G401.6 (cell line): Measurements from ENCODE around the gene RPS19.
"Not testable (repeated sequence)": the region's sequence is repeated elsewhere in the genome, so short reads cannot be mapped to it uniquely, and the experiment has no call there.

Experiments
- FAIRE-seq: peaks from 2 replicates; lab custom pipeline; 2012; peaks lifted over from hg19 to GRCh38; lab: Jason Lieb, UNC

RPS19 gene

DNA sequence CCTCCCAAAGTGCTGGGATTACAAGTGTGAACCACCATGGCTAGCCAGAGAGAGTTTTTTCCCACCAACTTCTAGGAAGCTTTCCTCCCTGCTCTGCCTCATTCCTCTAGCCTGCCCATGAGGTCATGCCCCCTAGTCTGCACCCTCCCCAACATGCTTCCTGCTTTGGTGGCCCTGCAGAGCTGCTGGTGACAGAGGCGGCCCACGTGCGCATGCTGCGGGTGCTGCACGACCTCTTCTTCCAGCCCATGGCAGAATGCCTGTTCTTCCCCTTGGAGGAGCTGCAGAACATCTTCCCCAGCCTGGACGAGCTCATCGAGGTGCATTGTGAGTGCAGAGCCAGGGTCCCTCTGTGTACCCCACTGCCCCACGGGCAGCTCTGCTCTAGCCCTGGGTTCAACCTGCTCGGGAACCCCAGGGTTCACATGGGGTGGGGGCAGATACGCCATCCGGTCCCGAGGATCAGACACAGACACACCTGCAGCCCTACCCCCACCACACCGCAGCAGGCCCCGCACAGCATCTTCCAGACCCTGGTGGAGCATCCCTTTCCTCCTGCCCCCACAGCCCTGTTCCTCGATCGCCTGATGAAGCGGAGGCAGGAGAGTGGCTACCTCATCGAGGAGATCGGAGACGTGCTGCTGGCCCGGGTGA, 41.8 kb downstream of the RPS19 start:
- no peak for FAIRE-seq

DNA sequence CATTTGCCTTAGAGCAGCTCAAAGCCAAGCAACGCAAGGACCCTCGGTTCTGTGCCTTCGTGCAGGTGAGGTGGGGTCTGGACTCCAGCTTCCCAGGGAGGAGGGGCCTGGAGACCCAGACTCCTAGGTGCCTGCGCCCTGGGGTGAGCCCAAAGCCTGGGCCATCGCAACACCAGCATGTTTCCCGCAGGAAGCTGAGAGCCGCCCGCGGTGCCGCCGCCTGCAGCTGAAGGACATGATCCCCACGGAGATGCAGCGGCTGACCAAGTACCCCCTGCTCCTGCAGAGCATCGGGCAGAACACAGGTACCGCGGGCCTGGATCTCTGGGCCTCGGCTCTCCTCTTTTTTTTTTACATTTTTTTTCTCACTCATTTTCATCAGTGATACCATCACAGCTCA, 42.5 kb downstream of the RPS19 start:
- no peak for FAIRE-seq

DNA sequence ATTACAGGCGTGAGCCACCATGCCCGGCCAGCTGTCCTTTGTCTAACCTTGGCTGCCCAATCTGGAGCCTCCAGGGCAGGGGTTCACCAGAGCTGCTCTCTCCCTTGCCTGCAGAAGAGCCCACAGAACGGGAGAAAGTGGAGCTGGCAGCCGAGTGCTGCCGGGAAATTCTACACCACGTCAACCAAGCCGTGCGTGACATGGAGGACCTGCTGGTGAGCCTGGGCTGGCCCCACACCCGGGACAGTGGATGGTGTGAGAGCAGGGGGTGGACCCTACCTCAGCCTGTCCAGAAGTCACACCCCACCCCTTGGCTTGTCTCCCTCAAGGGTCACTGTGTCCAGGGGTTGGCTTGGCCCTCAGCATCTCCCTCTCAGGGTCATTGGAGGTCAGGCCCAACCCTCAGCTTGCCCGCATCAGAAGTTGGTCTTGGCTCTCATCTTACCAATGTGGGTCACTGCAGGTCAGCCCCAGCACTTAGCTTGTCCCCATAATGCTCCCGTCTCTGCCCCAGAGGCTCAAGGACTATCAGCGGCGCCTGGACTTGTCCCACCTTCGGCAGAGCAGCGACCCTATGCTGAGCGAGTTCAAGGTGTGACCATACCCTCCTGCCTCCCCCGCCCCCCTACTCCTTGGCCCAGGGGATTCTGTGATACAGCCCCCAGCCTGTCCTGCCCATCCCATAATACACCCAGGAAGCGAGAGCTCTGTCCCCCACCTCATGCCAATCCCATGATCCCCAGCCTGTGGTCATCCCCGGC, 43.3 kb downstream of the RPS19 start:
- FAIRE-seq, result no peak

- no peak for FAIRE-seq
Measured at GRCh38 chr19:41904118-41904870, 44.2 kb downstream of the RPS19 start.

DNA sequence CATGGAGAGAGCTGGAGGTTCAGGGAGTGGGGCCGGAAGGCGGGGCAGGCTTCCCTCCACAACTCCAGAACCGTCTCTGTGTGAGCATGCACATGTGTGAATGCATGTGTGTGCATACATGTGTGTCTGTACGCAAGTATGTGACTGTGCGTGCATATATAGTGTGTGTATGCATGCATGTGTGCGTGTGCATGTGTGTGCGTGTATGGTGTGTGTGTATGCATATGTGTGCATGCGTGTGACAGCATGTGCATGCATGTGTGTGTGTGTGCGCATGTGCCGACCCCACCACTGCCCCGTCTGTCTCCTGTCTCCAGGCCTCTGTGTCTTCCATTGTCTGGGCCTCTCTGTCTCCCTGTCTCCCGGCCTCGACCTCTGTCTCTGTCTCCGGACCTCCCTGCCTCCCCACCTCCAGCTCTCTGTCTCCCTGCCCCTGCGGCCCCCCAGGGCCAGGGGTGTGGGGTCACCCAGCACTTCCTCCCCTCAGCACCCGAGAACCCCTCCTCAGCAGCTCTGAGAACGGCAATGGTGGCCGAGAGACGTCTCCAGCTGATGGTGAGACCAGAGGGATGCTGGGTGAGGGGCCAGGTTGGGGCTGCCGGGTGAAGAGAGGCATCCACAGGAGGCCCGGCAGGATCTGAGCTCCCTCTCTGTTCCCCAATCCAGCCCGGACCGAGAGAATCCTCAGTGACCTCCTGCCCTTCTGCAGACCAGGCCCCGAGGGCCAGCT, 45.4 kb downstream of the RPS19 start:
- no peak for FAIRE-seq

GRCh38 chr19:41906271-41906670, 46.2 kb downstream of the RPS19 start:
- FAIRE-seq, result no peak

GRCh38 chr19:41906916-41907680, 47.0 kb downstream of the RPS19 start:
- FAIRE-seq, result no peak

DNA sequence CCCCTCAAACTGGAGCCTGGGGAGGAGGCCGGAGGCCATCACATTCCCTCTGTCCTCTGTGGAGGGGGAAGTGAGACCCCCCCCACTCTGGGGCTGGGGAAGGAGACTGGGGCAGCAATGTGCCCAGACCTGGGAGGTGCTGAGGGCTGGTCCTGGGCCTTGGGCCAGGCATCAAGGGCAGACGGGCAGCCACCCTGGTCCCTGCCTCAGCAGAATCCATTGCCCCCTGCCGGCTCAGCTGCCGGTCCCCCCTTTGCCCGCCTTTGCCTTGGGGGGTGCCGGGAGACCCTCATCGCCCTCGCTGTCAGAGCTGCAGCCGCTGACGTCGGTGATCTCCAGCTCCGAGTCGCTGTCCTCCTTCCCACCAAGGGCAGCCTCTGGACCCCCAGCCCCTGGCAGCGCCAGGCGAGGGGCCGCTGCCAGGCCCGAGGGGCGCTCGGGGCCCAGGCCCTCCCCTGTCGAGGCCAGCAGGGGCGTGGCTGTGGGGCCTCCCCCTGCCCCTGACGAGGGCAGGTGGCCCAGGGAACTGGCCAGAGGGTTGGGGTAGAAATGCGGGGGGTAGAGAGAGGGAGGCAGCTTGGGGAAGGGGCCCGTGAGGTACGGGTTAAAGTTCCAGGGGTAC, 48.0 kb downstream of the RPS19 start:
- no peak for FAIRE-seq

- no peak for FAIRE-seq
Measured at GRCh38 chr19:41908724-41909464, 48.8 kb downstream of the RPS19 start.

DNA sequence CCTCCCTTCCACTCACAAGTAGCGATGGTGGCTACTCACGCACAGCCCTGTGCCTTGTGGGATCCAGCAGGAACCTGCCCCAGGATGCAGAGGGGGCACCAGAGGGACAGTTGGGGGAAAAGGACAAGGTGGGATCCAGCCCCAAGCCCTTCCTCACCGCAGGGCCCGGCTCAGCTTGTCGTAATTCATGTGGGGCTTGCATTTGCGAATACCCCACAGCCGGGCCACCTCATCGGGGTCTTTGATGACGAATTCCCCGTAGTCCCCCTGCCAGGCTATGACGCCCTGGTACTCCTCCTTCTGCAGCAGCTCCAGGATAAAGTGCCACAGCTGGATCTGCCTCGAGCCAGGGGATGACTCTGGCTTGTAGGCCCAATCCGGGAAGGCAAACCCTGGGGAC, 49.7 kb downstream of the RPS19 start:
- FAIRE-seq, result no peak

GRCh38 chr19:41910240-41910991, 50.4 kb downstream of the RPS19 start:
- FAIRE-seq, result no peak

GRCh38 chr19:41910992-41911888, 51.2 kb downstream of the RPS19 start:
- no peak for FAIRE-seq

GRCh38 chr19:41911889-41912731, 52.1 kb downstream of the RPS19 start:
- FAIRE-seq, result no peak

GRCh38 chr19:41912899-41913537, 53.0 kb downstream of the RPS19 start:
- FAIRE-seq, result no peak

DNA sequence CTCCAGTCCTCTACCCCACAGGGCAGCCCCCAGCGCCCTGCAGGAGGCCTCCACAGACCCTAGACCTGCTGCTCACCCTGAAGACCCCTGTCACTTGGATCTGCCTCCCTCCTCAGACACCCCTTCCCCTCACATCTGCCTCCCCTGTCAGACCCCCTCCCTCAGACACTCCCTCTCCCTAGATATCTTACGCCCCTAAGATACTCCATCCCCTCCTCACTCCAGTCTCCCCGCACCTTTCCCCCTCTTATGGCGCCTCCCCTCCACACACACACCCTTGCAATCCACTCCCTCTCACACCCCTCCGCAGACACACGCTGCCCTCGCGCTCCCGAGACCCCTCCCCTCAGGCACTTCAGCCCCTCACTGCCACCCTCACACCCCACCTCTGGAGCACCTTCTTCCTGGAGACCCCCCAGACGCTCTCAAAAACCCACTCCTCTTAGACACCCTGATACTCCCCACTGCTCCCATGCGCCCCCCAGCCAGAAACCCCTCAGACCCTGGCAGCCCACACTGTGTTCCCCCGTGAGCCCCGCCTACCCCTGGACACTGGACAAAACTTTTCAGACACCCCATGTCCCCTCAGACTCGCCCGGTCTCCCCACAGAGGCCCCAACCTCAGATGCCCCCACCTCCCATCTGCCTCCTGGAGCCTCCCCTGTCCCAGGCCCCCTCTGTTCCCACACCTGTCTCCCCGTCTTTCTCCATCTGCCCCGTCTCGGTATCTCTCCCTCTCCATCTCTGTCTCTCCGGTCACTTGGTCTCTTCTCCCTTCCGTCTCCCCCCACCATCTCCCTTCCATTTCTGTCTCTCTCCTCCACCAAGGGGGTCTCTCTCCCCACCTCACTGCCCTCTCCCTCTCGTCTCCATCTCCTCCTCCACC, 53.7 kb downstream of the RPS19 start:
- FAIRE-seq, result no peak

- not testable (repeated sequence) for FAIRE-seq
Measured at GRCh38 chr19:41914424-41914834, 54.4 kb downstream of the RPS19 start.
